ENCODE data around the gene DPM3. TPM values are rescaled to one million over a fixed set of nuclear protein-coding genes. Genes with fewer than 3 reads are reported as not detected.

DPM3 gene
- total and polyA plus RNA-seq, 2 of the 13 experiments (the other 11 are each of a cell fraction or from before 2014, with no cell fraction given), result 23.2 to 53.4 TPM

DNA sequence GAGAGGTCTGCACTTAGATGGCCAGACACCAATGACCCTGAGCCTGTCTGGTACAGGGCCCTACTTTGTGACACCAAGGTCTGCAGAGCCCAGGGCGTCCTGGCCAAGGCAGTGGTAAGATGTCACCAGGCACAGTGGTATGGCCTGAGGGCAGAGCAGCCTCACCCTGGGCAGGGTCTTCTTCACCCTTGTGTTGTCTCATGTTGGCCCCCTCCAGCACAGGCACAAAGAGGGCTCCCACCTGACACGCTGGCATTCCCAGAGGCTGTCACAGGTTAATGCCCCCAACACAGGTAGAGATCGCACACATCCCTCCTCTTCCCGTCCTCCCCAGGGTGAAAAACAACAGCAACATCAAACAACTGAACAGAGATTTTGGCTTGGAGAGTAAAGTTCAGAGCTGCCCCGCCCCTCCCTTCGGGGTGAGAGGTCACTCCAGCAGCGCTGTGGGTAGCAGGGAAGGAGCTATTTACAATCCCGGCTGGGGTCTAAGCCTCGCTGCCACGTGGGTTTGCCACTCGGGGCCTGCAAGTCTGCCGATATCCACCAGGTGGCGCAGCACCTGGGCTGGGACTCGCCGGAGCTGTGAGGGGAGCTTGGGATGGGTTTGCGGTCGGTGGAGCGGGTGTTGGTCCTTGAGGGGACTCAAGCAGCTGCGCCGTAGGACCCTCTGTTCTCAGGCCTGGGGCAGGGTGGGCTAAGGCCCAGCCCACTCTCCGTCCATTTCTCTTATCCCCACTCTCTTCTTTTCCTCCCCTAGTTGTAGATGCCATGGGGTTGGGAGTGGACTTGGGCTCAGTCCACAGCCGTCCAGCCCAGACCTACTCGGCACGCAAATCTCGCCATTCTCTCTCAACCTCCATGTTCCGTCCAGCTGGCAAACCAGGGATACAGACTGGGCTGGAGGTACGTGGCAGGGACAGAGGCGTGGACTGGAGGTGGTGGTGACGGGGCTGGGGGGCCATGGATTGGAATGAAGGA lies 49.0 kb downstream of the DPM3 start (continued):
- TF ChIP-seq PLRG1 (conservative IDR thresholded peaks at IDR 0.05) (no peak), POLR2AphosphoS2 (IDR thresholded peaks at IDR 0.05; ENCODE audit: low read depth, low read length) (no peak), GMEB2 (CRISPR knock-in tag; IDR thresholded peaks at IDR 0.05; ENCODE audit: low read depth) (no peak), CTCF (CRISPR knock-in tag; IDR thresholded peaks at IDR 0.05) (peak; percentile 98), ZNF607 (CRISPR knock-in tag; IDR thresholded peaks at IDR 0.05; ENCODE audit: borderline replicate concordance) (peak; percentile 87; the same call in 1 of the 2 replicates), ZNF34 (CRISPR knock-in tag; IDR thresholded peaks at IDR 0.05; ENCODE audit: borderline replicate concordance) (no peak), RFX5 (IDR thresholded peaks at IDR 0.05; ENCODE audit: low read depth, low read length) (no peak), ZNF878 (CRISPR knock-in tag; IDR thresholded peaks at IDR 0.05) (no peak), ZNF781 (CRISPR knock-in tag; IDR thresholded peaks at IDR 0.05; ENCODE audit: borderline replicate concordance, not compliant biosample characterization) (peak; percentile 84), ELF1 (CRISPR knock-in tag; IDR thresholded peaks at IDR 0.05) (peak; percentile 55), ZNF337 (CRISPR knock-in tag; IDR thresholded peaks at IDR 0.05; ENCODE audit: borderline replicate concordance, low read depth) (no peak), ZNF260 (CRISPR knock-in tag; IDR thresholded peaks at IDR 0.05; ENCODE audit: borderline replicate concordance, low read depth) (no peak), ZNF709 (CRISPR knock-in tag; IDR thresholded peaks at IDR 0.05) (no peak), ASH2L (IDR thresholded peaks at IDR 0.05; ENCODE audit: insufficient read length, low read depth, low read length) (peak; percentile 24), ZNF263 (CRISPR knock-in tag; IDR thresholded peaks at IDR 0.05) (peak; percentile 96), ZNF121 (CRISPR knock-in tag; IDR thresholded peaks at IDR 0.05) (no peak), ZNF446 (CRISPR knock-in tag; IDR thresholded peaks at IDR 0.05) (no peak), ZBTB14 (CRISPR knock-in tag; IDR thresholded peaks at IDR 0.05) (no peak)
- TF ChIP-seq, protein P1, sequence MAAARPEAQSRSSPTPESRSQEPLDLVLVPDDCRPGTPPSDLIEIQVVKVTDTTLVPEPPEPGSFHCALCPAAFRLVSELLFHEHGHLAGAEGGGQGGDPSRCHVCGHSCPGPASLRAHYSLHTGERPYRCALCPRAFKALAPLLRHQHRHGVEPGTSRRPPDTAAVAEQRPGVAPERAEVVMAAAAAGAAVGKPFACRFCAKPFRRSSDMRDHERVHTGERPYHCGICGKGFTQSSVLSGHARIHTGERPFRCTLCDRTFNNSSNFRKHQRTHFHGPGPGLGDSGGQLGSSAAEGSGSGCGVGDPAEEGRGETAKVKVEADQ (CRISPR knock-in tag; IDR thresholded peaks at IDR 0.05; ENCODE audit: borderline replicate concordance), result no peak
- TF ChIP-seq, protein P2, sequence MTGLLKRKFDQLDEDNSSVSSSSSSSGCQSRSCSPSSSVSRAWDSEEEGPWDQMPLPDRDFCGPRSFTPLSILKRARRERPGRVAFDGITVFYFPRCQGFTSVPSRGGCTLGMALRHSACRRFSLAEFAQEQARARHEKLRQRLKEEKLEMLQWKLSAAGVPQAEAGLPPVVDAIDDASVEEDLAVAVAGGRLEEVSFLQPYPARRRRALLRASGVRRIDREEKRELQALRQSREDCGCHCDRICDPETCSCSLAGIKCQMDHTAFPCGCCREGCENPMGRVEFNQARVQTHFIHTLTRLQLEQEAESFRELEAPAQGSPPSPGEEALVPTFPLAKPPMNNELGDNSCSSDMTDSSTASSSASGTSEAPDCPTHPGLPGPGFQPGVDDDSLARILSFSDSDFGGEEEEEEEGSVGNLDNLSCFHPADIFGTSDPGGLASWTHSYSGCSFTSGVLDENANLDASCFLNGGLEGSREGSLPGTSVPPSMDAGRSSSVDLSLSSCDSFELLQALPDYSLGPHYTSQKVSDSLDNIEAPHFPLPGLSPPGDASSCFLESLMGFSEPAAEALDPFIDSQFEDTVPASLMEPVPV (CRISPR knock-in tag; IDR thresholded peaks at IDR 0.05), result no peak
